Measurements from ENCODE around the gene NUP50. TPM values are rescaled to one million over a fixed set of nuclear protein-coding genes. Genes with fewer than 3 reads are reported as not detected.
A peak's percentile ranks its signal among the peaks of the same experiment; 100 is the strongest.

NUP50 gene
- polyA plus RNA-seq, 1 donor (not counting 4 experiments of a cell fraction or from before 2014, with no cell fraction given), result 28.1 TPM

DNA sequence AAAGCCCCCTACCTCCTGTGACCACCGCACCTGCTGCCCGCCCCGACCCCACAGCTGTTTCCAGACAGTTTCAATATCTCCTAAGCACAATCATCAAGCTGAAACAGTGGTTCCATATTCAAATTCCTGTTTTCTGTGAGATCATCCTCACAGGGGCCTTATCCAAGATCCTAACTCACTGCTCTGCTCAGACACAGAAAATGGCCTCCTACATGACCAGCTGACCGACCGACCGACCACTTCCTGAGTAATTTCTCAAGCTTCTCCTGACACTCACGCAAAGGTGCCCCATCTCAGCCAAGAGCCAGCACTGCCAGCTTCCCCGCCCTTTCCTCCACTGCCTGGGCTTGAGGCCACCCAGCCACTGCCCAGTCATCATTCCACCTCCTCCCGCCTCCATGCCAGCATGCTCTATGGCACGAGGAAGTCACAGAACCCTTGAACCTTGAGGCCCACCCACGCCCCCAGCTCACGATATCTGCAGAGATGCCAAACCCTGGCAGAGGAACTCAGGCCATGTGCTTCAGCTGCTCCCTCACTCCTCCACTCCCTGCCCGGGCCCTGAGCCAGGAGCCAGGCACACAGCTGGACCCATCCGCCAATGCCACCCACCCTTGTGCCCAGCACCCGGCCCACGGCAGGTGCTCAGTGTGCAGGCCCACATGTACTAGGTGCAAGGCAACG, 62.9 kb downstream of the NUP50 start:
- Histone ChIP-seq H3K9me1 (ENCODE audit: control insufficient read depth, extremely low read depth, insufficient read depth, low read length) (peaks cover 4% of the 10 kb centered on the region), H3K9ac (ENCODE audit: control insufficient read depth, extremely low read depth, insufficient read depth, low read length) (no peak overlapping the region), H2AFZ (ENCODE audit: control insufficient read depth, low read length) (no peak overlapping the region), H3K4me3 (ENCODE audit: control insufficient read depth in 2 of 3, extremely low read depth in 1 of 3, insufficient read depth in 2 of 3, low read depth in 1 of 3, low read length in 3 of 3) (no peak overlapping the region), H3K79me2 (ENCODE audit: control insufficient read depth, insufficient read depth, low read length) (peaks cover 78% of the 10 kb centered on the region), H3K4me1 (ENCODE audit: control insufficient read depth, extremely low read depth, insufficient read depth, low read length) (peaks cover 33% of the 10 kb centered on the region), H4K20me1 (ENCODE audit: control insufficient read depth, extremely low read depth, insufficient read depth, low read length) (no peaks in the 10 kb centered on the region), H3K27me3 (ENCODE audit: control insufficient read depth, extremely low read depth, insufficient read depth, low read length) (no peaks in the 10 kb centered on the region), H3K36me3 (ENCODE audit: control insufficient read depth in 2 of 2, extremely low read depth in 1 of 2, insufficient read depth in 2 of 2, low read length in 2 of 2) (peaks cover 14 to 17% of the 10 kb centered on the region in 2 experiments), H3K4me2 (ENCODE audit: control insufficient read depth, extremely low read depth, insufficient read depth, low read depth, low read length) (no peak overlapping the region), H3K9me3 (ENCODE audit: control insufficient read depth, low read depth, low read length) (no peaks in the 10 kb centered on the region), H3K27ac (ENCODE audit: control insufficient read depth, insufficient read depth, low read length) (peak overlapping the region; percentile 53)
- dilution Hi-C loops (cut with MboI; ENCODE audit: extremely low pct_ligation_motif_present, low sequenced_read_pairs), result no loop called here
- TF ChIP-seq CTCF (optimal IDR thresholded peaks at IDR 0.05 in 1 of 3, IDR thresholded peaks at IDR 0.05 in 1 of 3, conservative IDR thresholded peaks at IDR 0.05 in 1 of 3; ENCODE audit: extremely low read depth in 1 of 3, insufficient read depth in 2 of 3, low read length in 3 of 3), result no peak
- TF ChIP-seq EZH2 (IDR thresholded peaks at IDR 0.05; ENCODE audit: low read length), result no peak
- no peak for DNase-seq (ENCODE audit: low read depth, low spot score)
- no peak for FAIRE-seq

DNA sequence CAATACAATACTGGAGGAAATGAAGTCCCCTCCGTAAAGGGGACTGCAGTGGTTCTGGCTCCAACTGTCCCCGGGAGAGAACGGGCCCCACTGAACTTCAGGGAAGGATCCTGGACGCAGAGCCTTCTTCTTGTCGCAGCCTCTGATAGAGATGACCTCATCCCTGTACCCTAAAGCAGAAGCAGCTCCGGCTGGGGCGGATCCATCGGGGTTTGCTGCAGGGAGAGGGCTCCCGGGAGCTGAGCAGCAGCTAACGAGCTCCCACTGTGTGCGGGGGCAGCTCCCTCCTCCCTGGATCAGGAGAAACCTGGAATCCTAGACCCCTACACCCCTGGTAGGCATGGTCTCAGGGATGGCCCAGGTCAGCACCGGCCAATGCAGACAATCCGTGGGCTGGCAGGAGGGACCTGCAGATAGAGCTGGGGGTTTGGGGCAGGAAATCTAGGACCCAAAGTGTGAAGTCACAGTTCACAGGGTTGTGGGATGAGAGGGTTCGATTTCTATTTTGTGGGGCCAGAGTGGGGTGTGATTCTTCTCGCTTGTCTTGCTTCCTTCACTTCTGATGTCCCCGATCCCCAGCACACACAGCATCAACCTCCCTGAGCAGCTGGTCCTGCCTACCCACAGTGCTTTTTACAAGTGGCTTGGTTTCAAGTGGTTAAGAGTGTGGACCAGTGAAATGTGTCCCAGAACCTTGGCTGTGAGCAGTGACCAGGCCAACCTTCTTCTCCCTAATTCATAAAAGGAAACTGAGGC, 64.1 kb downstream of the NUP50 start:
- Histone ChIP-seq H3K4me2 (ENCODE audit: control insufficient read depth, extremely low read depth, insufficient read depth, low read depth, low read length) (no peak overlapping the region), H3K27me3 (ENCODE audit: control insufficient read depth, extremely low read depth, insufficient read depth, low read length) (no peaks in the 10 kb centered on the region), H3K4me3 (ENCODE audit: control insufficient read depth in 2 of 3, extremely low read depth in 1 of 3, insufficient read depth in 2 of 3, low read depth in 1 of 3, low read length in 3 of 3) (no peak overlapping the region), H2AFZ (ENCODE audit: control insufficient read depth, low read length) (no peak overlapping the region), H3K4me1 (ENCODE audit: control insufficient read depth, extremely low read depth, insufficient read depth, low read length) (peaks cover 42% of the 10 kb centered on the region), H4K20me1 (ENCODE audit: control insufficient read depth, extremely low read depth, insufficient read depth, low read length) (no peaks in the 10 kb centered on the region), H3K9me3 (ENCODE audit: control insufficient read depth, low read depth, low read length) (no peaks in the 10 kb centered on the region), H3K9ac (ENCODE audit: control insufficient read depth, extremely low read depth, insufficient read depth, low read length) (no peak overlapping the region), H3K36me3 (ENCODE audit: control insufficient read depth in 2 of 2, extremely low read depth in 1 of 2, insufficient read depth in 2 of 2, low read length in 2 of 2) (peaks cover 14 to 17% of the 10 kb centered on the region in 2 experiments), H3K27ac (ENCODE audit: control insufficient read depth, insufficient read depth, low read length) (no peak overlapping the region), H3K79me2 (ENCODE audit: control insufficient read depth, insufficient read depth, low read length) (peaks cover 78% of the 10 kb centered on the region), H3K9me1 (ENCODE audit: control insufficient read depth, extremely low read depth, insufficient read depth, low read length) (peaks cover 4% of the 10 kb centered on the region)
- dilution Hi-C loops (cut with MboI; ENCODE audit: extremely low pct_ligation_motif_present, low sequenced_read_pairs), result no loop called here
- no peak for TF ChIP-seq CTCF (optimal IDR thresholded peaks at IDR 0.05 in 1 of 3, IDR thresholded peaks at IDR 0.05 in 1 of 3, conservative IDR thresholded peaks at IDR 0.05 in 1 of 3; ENCODE audit: extremely low read depth in 1 of 3, insufficient read depth in 2 of 3, low read length in 3 of 3)
- TF ChIP-seq EZH2 (IDR thresholded peaks at IDR 0.05; ENCODE audit: low read length), result no peak
- DNase-seq (ENCODE audit: low read depth, low spot score), result no peak
- FAIRE-seq, result no peak
